VCaP (cell line): Measurements from ENCODE around the gene SDCCAG8.

Source experiments
- H3K27ac ChIP-seq: fragments of 450-650 bp; 2 replicates; pipeline ENCODE4 v1.5.1; 2017
- TF ChIP-seq, protein P1 (sequence below): fragments of 450-650 bp; conservative IDR thresholded peaks from 2 replicates; pipeline ENCODE4 v1.5.1; 2017; ENCODE audit warnings: mild to moderate bottlenecking, moderate library complexity

The SDCCAG8 gene

GRCh38 chr1:243272401-243272800 is 16.6 kb downstream of the SDCCAG8 start:
- no peak overlapping the region for H3K27ac ChIP-seq
- TF ChIP-seq, protein P1, sequence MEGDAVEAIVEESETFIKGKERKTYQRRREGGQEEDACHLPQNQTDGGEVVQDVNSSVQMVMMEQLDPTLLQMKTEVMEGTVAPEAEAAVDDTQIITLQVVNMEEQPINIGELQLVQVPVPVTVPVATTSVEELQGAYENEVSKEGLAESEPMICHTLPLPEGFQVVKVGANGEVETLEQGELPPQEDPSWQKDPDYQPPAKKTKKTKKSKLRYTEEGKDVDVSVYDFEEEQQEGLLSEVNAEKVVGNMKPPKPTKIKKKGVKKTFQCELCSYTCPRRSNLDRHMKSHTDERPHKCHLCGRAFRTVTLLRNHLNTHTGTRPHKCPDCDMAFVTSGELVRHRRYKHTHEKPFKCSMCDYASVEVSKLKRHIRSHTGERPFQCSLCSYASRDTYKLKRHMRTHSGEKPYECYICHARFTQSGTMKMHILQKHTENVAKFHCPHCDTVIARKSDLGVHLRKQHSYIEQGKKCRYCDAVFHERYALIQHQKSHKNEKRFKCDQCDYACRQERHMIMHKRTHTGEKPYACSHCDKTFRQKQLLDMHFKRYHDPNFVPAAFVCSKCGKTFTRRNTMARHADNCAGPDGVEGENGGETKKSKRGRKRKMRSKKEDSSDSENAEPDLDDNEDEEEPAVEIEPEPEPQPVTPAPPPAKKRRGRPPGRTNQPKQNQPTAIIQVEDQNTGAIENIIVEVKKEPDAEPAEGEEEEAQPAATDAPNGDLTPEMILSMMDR: no peak

- TF ChIP-seq, protein P1: no peak
- H3K27ac ChIP-seq: no peak overlapping the region
Observed at GRCh38 chr1:243273506-243273905, 17.7 kb downstream of the SDCCAG8 start.

GRCh38 chr1:243273945-243274344 is 18.1 kb downstream of the SDCCAG8 start:
- TF ChIP-seq, protein P1: no peak
- H3K27ac ChIP-seq: no peak overlapping the region

- peak overlapping the region; percentile 38 for H3K27ac ChIP-seq
- TF ChIP-seq, protein P1: no peak
Observed at GRCh38 chr1:243275316-243275715, 19.5 kb downstream of the SDCCAG8 start.

DNA sequence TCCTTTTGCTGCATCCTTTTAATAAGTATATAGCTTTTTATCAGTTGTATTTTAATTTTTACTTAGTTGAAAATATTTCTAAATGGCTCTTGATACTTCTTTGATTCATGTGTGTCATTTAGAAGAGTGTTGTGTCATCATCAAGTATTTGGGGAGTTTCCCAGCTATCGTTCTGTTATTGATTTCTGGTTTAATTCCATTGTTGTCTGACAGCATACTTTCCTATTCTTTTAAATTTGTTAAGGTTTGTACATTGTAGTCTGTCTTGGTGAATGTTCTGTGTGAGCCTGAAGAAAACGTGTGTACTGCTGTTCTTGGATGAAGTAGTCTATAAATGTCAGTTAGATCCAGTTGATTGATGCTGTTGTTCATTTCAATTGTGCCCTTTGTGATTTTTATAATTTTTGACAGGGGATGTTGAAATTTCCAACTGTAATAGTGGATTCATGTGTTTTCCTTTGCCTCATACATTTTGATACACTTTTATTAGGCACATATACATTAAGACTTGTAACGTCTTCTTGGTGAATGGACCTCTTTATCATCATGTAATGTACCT is 24.8 kb downstream of the SDCCAG8 start:
- no peak overlapping the region for H3K27ac ChIP-seq
- TF ChIP-seq, protein P1: no peak

DNA sequence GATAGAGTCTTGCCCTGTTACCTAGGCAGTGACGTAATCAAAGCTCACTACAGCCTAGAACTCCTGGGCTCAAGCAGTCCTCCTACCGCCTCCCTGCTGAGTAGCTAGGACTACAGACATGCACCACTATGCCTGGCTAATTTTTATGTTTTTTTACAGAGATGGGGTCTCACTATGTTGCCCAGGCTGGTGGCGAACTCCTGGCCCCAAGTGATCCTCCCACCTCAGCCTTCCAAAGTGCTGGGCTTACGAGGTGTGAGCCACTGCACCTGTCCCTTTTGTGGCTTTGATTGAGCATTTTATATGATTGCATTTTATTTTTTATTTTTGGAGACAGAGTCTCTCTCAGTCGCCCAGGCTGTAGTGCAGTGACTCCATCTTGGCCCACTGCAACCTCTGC is 25.8 kb downstream of the SDCCAG8 start:
- H3K27ac ChIP-seq: no peak overlapping the region
- TF ChIP-seq, protein P1: no peak

DNA sequence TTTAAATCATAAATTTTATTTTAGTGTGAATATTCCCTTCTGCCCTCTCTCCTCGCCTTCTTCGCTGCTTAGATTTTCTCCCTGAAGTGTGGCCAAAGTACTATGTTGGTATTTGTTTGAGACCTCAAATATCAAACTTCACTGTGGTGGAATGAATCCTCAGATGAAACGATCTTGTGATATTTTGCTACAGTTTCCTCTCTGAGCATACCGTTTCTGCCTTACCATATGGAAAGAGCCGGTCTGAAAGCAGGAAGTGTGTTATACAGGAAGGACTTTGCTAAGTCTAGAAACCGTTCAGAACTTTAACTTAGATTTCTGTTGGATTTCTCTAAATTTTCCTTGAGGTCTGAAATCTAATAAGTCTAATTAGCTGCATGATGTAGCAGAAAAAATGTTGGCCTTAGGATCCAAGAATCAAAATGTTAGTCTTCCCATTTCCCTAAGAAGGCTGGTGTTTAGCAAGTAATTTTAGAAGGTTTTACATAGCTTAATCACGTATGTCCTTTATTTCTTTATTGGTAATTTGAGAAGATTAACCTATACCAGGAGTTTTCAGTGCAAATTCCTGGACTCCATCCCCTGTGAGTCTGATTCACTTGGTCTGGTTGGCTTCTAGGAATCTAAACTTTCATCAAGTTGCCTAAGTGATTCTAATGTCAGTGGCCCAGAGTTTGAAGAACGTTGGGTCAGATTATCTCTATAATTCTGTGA is 30.7 kb downstream of the SDCCAG8 start:
- no peak overlapping the region for H3K27ac ChIP-seq
- TF ChIP-seq, protein P1: no peak
